LNCAP (cell line): Measurements from ENCODE around the gene CUL2.

Experiments
- CTCF ChIP-seq: fragments of 450-650 bp; IDR thresholded peaks from 2 replicates; pipeline ENCODE4 v1.5.1; 2017; ENCODE audit warnings: mild to moderate bottlenecking

CUL2 gene

GRCh38 chr10:34959321-34959720 lies 130.8 kb downstream of the CUL2 start:
- no peak for TF ChIP-seq CTCF
